ENCODE results near the gene GLIS1.

The GLIS1 gene

DNA sequence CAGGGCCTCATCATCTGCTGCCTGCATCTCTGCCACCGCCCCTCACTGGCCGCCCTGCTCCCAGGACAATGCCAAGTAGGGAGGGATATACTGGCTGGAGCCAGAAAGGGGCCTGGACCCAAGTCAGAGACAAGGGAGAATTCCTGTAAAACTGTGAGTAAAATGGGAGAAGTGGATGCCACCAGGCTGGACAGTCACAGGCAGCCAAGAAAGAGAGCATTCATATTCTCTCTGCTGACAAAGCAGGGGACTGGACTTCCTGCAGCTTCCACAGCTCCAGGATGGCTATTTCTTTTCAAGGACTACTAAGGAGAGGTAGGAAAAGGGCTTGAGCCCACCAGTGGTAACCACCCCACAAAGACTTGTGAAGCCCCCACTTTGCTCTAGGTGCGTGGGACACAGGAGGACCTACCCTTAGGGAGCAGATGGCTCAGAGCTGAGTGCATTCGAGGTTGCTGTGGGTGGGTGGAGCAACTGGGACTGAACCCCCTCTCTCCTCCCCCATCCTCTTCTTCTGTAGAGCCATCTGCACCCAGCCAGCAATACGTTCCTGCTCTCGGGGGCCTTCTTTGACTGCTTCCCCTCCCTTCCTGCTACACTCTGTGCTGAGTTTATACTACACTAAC, 57.5 kb downstream of the GLIS1 start:
- DNase-seq (ENCODE audit: low read depth in 4 of 4, low spot score in 1 of 4) = no peak

GRCh38 chr1:53680868-53681267, 58.1 kb downstream of the GLIS1 start:
- no peak for DNase-seq (ENCODE audit: low read depth in 4 of 4, low spot score in 1 of 4)

DNA sequence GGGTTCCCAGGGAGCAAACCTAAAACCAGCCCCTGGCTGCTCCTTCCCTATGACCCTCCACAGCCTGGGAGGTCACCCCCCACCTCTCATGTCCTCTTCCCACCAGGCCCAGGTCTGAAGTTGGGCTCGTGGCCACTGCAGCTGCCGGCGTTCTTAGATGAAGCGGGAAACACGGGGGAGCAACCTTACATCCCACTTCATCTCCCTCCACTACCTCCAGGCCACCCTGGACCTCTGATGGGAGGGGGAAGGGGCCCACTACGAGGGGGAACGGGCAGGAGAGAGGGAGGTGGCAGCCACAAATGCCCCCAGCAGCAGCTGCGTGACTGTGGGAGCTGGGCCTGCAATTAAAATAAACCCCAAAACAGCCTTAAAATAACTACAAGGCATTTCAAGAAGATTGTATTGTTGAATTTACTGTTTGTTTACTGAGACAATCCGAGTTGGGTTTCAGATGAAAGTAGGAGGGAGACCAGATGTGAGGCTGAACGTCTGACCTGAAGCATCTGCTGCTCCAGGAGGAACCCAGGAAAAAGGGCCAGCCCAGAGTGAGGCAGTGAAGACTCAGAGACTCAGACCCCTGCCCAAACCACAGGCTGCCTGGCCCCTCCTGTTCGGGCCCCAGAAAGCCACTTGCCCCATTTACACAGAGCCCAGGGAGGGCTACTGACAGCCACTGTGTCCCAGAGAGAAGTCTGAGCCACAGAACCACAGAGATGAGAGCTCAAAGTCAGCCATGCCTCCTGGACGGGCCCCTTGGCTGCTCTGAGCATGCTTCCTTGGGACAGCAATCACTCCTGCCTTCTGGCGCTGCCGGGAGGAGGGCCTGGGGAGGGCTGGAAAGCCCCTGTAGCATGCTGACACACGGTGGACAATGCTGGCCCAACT, 59.8 kb downstream of the GLIS1 start:
- no peak for DNase-seq (ENCODE audit: low read depth in 4 of 4, low spot score in 1 of 4)

GRCh38 chr1:53678507-53678906, 60.5 kb downstream of the GLIS1 start:
- no peak for DNase-seq (ENCODE audit: low read depth in 4 of 4, low spot score in 1 of 4)

DNA sequence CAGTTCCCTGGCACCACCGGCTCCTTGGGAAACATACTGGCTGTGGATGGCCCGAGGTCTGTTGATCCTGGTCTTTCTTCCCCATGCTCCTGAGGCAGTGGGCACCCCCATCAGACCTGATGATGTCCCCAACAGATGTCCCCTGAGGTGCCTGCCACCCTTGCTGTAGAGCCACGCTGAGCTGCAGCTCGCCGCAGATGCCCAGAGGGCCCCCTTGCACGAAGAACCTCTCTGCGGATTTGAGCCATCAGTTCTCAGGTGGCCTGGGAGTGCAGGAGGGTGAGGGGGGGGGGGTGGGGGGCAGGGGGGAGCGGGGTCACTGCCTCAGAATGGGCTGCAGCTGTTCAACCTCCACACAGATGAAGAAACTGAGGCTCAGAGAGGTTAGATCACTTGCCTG, 60.9 kb downstream of the GLIS1 start:
- no peak for DNase-seq (ENCODE audit: low read depth in 4 of 4, low spot score in 1 of 4)

- DNase-seq (ENCODE audit: low read depth in 4 of 4, low spot score in 1 of 4) = no peak
Measured at GRCh38 chr1:53677486-53677885, 61.5 kb downstream of the GLIS1 start.

GRCh38 chr1:53672785-53673184, 66.2 kb downstream of the GLIS1 start:
- no peak for DNase-seq (ENCODE audit: low read depth in 4 of 4, low spot score in 1 of 4)

- no peak for DNase-seq (ENCODE audit: low read depth in 4 of 4, low spot score in 1 of 4)
Measured at GRCh38 chr1:53672243-53672642, 66.7 kb downstream of the GLIS1 start.

DNA sequence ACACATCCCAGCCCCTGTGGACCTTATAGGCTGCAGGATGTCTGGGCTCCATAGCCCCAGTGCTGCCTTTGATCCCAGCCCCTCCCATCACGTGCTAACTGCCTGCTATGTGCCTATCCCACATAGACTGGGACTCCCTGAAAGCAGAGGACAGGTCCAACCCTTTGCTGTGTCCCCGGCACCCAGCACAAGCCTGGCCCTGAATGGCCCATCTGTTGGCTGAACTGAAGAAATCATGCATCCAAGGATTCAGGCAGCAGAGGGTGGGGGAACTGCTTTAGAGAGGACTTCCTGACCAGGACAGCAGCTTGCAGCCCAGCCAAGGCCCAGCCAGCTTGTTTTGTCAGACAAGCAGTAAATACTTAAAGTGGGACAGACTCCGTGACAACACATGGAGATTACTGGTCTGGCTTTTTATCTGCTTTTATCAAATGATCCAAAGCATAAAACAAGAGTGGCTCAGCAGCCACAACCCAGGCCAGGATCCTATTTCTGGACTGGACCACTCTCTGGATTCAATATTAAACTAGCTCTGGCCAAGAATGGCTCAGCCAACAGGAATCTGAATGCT, 69.3 kb downstream of the GLIS1 start:
- DNase-seq (ENCODE audit: low read depth in 4 of 4, low spot score in 1 of 4) = no peak

- no peak for DNase-seq (ENCODE audit: low read depth in 4 of 4, low spot score in 1 of 4)
Measured at GRCh38 chr1:53666566-53666965, 72.4 kb downstream of the GLIS1 start.

DNA sequence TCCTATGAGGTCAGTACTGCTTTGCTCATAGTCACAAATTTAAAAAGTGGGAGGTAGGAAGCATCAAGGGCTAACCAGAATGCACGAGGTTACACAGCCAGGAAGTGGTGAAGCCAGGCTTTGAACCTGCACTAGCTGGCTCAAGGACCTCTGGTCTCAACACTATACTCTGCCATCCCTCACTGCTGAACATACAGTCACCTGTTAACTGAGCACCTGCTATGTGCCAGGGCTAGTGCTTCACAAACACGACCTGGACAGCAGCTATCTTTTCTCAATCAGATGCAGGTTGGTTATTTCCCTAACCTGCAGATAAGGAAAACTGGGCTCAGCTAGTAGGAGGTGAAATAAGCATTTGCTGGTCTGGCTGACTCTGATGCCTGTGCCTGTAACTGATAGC, 73.0 kb downstream of the GLIS1 start:
- DNase-seq (ENCODE audit: low read depth in 4 of 4, low spot score in 1 of 4) = no peak

DNA sequence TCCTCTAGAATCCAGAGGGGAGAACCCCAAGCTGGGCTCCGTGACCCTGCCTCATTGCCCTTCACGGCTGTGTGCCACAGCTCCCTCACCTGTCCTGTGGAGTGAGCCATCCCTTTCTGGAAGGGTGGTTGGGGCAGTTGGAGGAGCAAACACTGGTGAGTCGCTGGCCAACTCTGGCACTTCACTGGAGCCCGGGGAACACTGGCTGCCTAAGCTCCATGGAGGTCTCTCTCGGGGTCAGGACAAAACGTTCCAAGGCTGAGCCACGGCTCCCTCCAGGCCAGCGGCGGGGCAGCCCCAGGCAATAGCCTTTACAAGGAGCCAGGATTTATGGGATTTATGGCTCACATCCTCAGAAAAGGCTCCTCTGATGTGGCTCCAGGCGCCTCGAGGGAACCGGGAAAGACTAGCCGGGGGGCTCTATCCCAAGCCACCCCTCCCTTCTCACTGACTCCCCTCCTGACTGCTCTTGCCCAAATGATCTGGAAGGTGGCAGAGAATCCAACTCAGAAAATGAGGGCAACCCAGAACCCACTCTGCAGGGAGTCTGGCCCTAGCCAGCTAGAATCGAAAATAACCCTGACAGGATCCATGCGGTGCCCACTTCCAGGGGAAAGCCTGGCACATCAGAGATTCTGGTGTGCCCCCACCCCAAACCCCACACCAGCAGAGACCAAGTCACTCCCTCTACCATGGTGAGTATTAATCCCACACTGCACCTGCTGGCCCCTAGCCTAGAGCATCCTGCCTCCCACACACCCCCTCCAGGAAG, 75.2 kb downstream of the GLIS1 start:
- DNase-seq (ENCODE audit: low read depth in 4 of 4, low spot score in 1 of 4) = no peak

- no peak for DNase-seq (ENCODE audit: low read depth in 4 of 4, low spot score in 1 of 4)
Measured at GRCh38 chr1:53662951-53663350, 76.0 kb downstream of the GLIS1 start.

DNA sequence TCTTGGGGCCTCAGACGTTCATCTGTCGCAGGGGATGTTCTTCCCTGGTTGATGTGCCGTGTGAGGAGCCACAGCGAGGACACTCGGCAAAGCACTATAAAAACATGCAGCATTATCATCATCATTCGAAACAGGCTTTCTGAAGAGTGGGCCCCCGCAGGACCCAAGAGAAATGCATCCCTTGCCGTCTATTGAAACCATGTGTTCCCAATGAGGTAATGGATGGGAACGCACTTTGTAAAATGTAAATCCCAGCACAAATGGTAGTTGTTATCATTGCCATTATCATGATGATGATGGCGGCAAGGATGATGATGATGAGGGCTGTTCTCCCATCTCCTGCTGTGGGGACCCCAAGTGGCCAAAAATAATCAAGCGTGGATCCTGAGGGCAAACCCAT, 76.8 kb downstream of the GLIS1 start:
- DNase-seq (ENCODE audit: low read depth in 4 of 4, low spot score in 1 of 4) = no peak

GRCh38 chr1:53661496-53661895, 77.5 kb downstream of the GLIS1 start:
- DNase-seq (ENCODE audit: low read depth in 4 of 4, low spot score in 1 of 4) = no peak

GRCh38 chr1:53660666-53661065, 78.3 kb downstream of the GLIS1 start:
- DNase-seq (ENCODE audit: low read depth in 4 of 4, low spot score in 1 of 4) = no peak

GRCh38 chr1:53659436-53659835, 79.5 kb downstream of the GLIS1 start:
- no peak for DNase-seq (ENCODE audit: low read depth in 4 of 4, low spot score in 1 of 4)

GRCh38 chr1:53658489-53659230, 80.3 kb downstream of the GLIS1 start:
- no peak for DNase-seq (ENCODE audit: low read depth in 4 of 4, low spot score in 1 of 4)

GRCh38 chr1:53657891-53658396, 81.0 kb downstream of the GLIS1 start:
- no peak for DNase-seq (ENCODE audit: low read depth in 4 of 4, low spot score in 1 of 4)

DNA sequence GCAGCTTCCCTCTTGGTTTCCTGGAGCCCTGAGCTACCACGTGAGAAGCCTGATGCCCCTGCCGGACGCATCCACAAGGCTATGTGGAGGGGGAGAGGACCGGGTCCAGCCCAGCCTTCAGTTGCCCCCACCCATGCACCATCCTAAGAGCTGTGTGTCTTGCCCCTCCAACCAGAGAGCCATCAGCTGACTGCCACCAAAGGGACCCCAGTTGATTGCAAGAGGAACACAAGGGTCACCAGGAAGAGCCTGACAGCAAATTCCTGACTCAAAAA, 81.5 kb downstream of the GLIS1 start:
- no peak for DNase-seq (ENCODE audit: low read depth in 4 of 4, low spot score in 1 of 4)
